GM21447 (cell line): ENCODE data around the gene ACTR1B.
A peak's percentile ranks its signal among the peaks of the same experiment; 100 is the strongest.
"Not testable (repeated sequence)": the region's sequence is repeated elsewhere in the genome, so short reads cannot be mapped to it uniquely, and the experiment has no call there.

Experiments used
- ATAC-seq: cut with Tn5 transposase; IDR thresholded peaks from one replicate; pipeline ENCODE4 v1.9.1; 2021; ENCODE audit not compliant: unreplicated experiment

Gene ACTR1B

GRCh38 chr2:97691166-97691565, 27.3 kb upstream of the ACTR1B start:
- no peak for ATAC-seq

GRCh38 chr2:97688062-97688827, 24.4 kb upstream of the ACTR1B start:
- ATAC-seq = no peak

- not testable (repeated sequence) for ATAC-seq
Measured at GRCh38 chr2:97687235-97687634, 23.4 kb upstream of the ACTR1B start.

GRCh38 chr2:97678298-97678697, 14.5 kb upstream of the ACTR1B start:
- no peak for ATAC-seq

GRCh38 chr2:97677480-97677879, 13.6 kb upstream of the ACTR1B start:
- ATAC-seq = no peak

- ATAC-seq = no peak
Measured at GRCh38 chr2:97676620-97677019, 12.8 kb upstream of the ACTR1B start.

- ATAC-seq = no peak
Measured at GRCh38 chr2:97675430-97676113, 11.7 kb upstream of the ACTR1B start.

- ATAC-seq = no peak
Measured at GRCh38 chr2:97673915-97674283, 10.1 kb upstream of the ACTR1B start.

GRCh38 chr2:97673182-97673914, 9.5 kb upstream of the ACTR1B start:
- ATAC-seq = no peak

GRCh38 chr2:97672606-97673140, 8.8 kb upstream of the ACTR1B start:
- ATAC-seq = not testable (repeated sequence)

GRCh38 chr2:97671526-97671925, 7.7 kb upstream of the ACTR1B start:
- ATAC-seq = no peak

GRCh38 chr2:97670471-97670870, 6.6 kb upstream of the ACTR1B start:
- no peak for ATAC-seq

- ATAC-seq = no peak
Measured at GRCh38 chr2:97669448-97669847, 5.6 kb upstream of the ACTR1B start, which contains the start of gene C2orf92. Gene C2orf92 (plus strand): TSS chr2:97669713. CDS start chr2:97669789, 76 bp downstream.

GRCh38 chr2:97664636-97664970, 759 bp upstream of the ACTR1B start:
- no peak for ATAC-seq

GRCh38 chr2:97663626-97663961, 250 bp downstream of the ACTR1B start:
- peak; percentile 27 for ATAC-seq

GRCh38 chr2:97662895-97663625, 784 bp downstream of the ACTR1B start:
- ATAC-seq = peak; percentile 41

- ATAC-seq = no peak
Measured at GRCh38 chr2:97662386-97662894, 1.4 kb downstream of the ACTR1B start.

GRCh38 chr2:97661927-97662326, 1.9 kb downstream of the ACTR1B start:
- no peak for ATAC-seq

- ATAC-seq = no peak
Measured at GRCh38 chr2:97660775-97661389, 3.0 kb downstream of the ACTR1B start.

- no peak for ATAC-seq
Measured at GRCh38 chr2:97660044-97660774, 3.6 kb downstream of the ACTR1B start.
